OCI-LY3 (cell line): ENCODE results near the gene GRAMD2B.

Source experiments
- H2AFZ ChIP-seq: fragments of 200-600, 300-600 bp; shearing (Covaris generic); 2 replicates; pipeline ENCODE4 v1.6.0; 2014; ENCODE audit warnings: antibody characterized with exemption, low read depth, low read length
- H3K27ac ChIP-seq: fragments of 200-600, 300-600 bp; sonication (generic); 2 replicates; pipeline ENCODE4 v1.5.1; 2014; ENCODE audit warnings: mild to moderate bottlenecking, low read length, moderate library complexity, mixed read lengths
- H3K27me3 ChIP-seq: fragments of 200-600, 300-600 bp; sonication (generic); 2 replicates; pipeline ENCODE4 v1.6.1; 2014; ENCODE audit warnings: low read depth, low read length, mixed read lengths
- H3K36me3 ChIP-seq: fragments of 200-600, 300-600 bp; sonication (generic); replicated peaks from 2 replicates; pipeline ENCODE3; 2014; ENCODE audit warnings: low read depth, low read length, mixed read lengths
- H3K4me1 ChIP-seq: fragments of 300-600, 200-600 bp; sonication (generic); 2 replicates; pipeline ENCODE4 v1.6.1; 2014; ENCODE audit warnings: low read length, mixed read lengths
- H3K4me2 ChIP-seq: fragments of 200-600, 300-600 bp; sonication (generic); 2 replicates; pipeline ENCODE4 v1.6.1; 2014; ENCODE audit warnings: low read length, mixed read lengths
- H3K4me3 ChIP-seq: fragments of 300-600, 200-600 bp; sonication (generic); 2 replicates; pipeline ENCODE4 v1.5.1; 2014; ENCODE audit warnings: antibody characterized with exemption, mild to moderate bottlenecking, low read length, moderate library complexity
- H3K79me2 ChIP-seq: fragments of 300-600, 200-600 bp; shearing (Covaris generic); 2 replicates; pipeline ENCODE4 v1.6.1; 2014; ENCODE audit warnings: mild to moderate bottlenecking, low read length, mixed read lengths
- H3K9ac ChIP-seq: fragments of 300-600, 200-600 bp; shearing (Covaris generic); 2 replicates; pipeline ENCODE4 v1.6.0; 2014; ENCODE audit warnings: mild to moderate bottlenecking, low read length, moderate library complexity
- H3K9me3 ChIP-seq: fragments of 200-600, 300-600 bp; shearing (Covaris generic); 2 replicates; pipeline ENCODE4 v1.6.1; 2014; ENCODE audit warnings: low read length, mixed read lengths; ENCODE audit not compliant: insufficient read depth
- H4K20me1 ChIP-seq: fragments of 200-600, 300-600 bp; sonication (generic); 2 replicates; pipeline ENCODE4 v1.6.1; 2016; ENCODE audit warnings: low read length, mixed read lengths; ENCODE audit not compliant: insufficient read depth
- CTCF ChIP-seq: fragments of 200-600, 300-600 bp; sonication (generic); IDR thresholded peaks from 2 replicates; pipeline ENCODE4 v1.5.1; 2014; ENCODE audit warnings: antibody characterized with exemption, low read length, low read depth
- EZH2phosphoT487 ChIP-seq: fragments of 200-600 bp; shearing (Covaris generic); IDR thresholded peaks from 2 replicates; pipeline ENCODE4 v1.6.1; 2018; ENCODE audit warnings: antibody characterized with exemption, mixed run types, low read depth

GRAMD2B gene

GRCh38 chr5:126508251-126508961 is 85.2 kb downstream of the GRAMD2B start:
- no peak overlapping the region for H3K9ac ChIP-seq
- peaks cover 8% of the 10 kb centered on the region; the same call in 1 of the 2 replicates for H3K4me1 ChIP-seq
- no peaks in the 10 kb centered on the region for H3K27me3 ChIP-seq
- peak overlapping the region; percentile 4; the same call in 1 of the 2 replicates for H2AFZ ChIP-seq
- H3K4me2 ChIP-seq = peak overlapping the region; percentile 30
- H3K4me3 ChIP-seq = no peak overlapping the region
- no peaks in the 10 kb centered on the region for H3K9me3 ChIP-seq
- no peaks in the 10 kb centered on the region for H3K36me3 ChIP-seq
- TF ChIP-seq EZH2phosphoT487 = no peak
- TF ChIP-seq CTCF = no peak
- no peaks in the 10 kb centered on the region for H3K79me2 ChIP-seq
- no peaks in the 10 kb centered on the region for H4K20me1 ChIP-seq
- no peak overlapping the region for H3K27ac ChIP-seq

GRCh38 chr5:126508962-126509279 is 85.7 kb downstream of the GRAMD2B start:
- H2AFZ ChIP-seq = peak overlapping the region; percentile 4; the same call in 1 of the 2 replicates
- peak overlapping the region; percentile 30 for H3K4me2 ChIP-seq
- TF ChIP-seq CTCF (no peak), EZH2phosphoT487 (no peak)

GRCh38 chr5:126509339-126509738 is 86.1 kb downstream of the GRAMD2B start:
- Histone ChIP-seq H3K27ac (no peak overlapping the region), H3K4me1 (peaks cover 8% of the 10 kb centered on the region; the same call in 1 of the 2 replicates), H3K4me3 (no peak overlapping the region), H3K36me3 (no peaks in the 10 kb centered on the region), H4K20me1 (no peaks in the 10 kb centered on the region), H3K9ac (no peak overlapping the region), H3K79me2 (no peaks in the 10 kb centered on the region), H3K9me3 (no peaks in the 10 kb centered on the region), H2AFZ (0 out of 2 replicates have a peak overlapping the region, but pooled peaks have one; percentile 4), H3K27me3 (no peaks in the 10 kb centered on the region), H3K4me2 (peak overlapping the region; percentile 30; the same call in 1 of the 2 replicates)
- no peak for TF ChIP-seq CTCF
- no peak for TF ChIP-seq EZH2phosphoT487

More at GRCh38 chr5:126508962-126509279, 85.7 kb downstream of the GRAMD2B start:
- H3K4me3 ChIP-seq = no peak overlapping the region
- no peaks in the 10 kb centered on the region for H4K20me1 ChIP-seq
- no peak overlapping the region for H3K27ac ChIP-seq
- H3K79me2 ChIP-seq = no peaks in the 10 kb centered on the region
- no peaks in the 10 kb centered on the region for H3K27me3 ChIP-seq
- peaks cover 8% of the 10 kb centered on the region; the same call in 1 of the 2 replicates for H3K4me1 ChIP-seq
- no peaks in the 10 kb centered on the region for H3K36me3 ChIP-seq
- H3K9ac ChIP-seq = no peak overlapping the region
- no peaks in the 10 kb centered on the region for H3K9me3 ChIP-seq

- no peak overlapping the region for H2AFZ ChIP-seq
- no peak overlapping the region for H3K4me3 ChIP-seq
- H3K9ac ChIP-seq = no peak overlapping the region
- no peaks in the 10 kb centered on the region for H3K36me3 ChIP-seq
- H3K79me2 ChIP-seq = no peaks in the 10 kb centered on the region
- H3K27ac ChIP-seq = no peak overlapping the region
- no peaks in the 10 kb centered on the region for H3K9me3 ChIP-seq
- no peaks in the 10 kb centered on the region for H4K20me1 ChIP-seq
- H3K4me1 ChIP-seq = peaks cover 8% of the 10 kb centered on the region; the same call in 1 of the 2 replicates
- H3K4me2 ChIP-seq = no peak overlapping the region
- H3K27me3 ChIP-seq = no peaks in the 10 kb centered on the region
- TF ChIP-seq EZH2phosphoT487 (no peak), CTCF (no peak)
These were observed 88.8 kb downstream of the GRAMD2B start for GRCh38 chr5:126511961-126512360.
